Right lobe of liver (tissue), 4 donors: ENCODE results near the gene DDX60.

Experiments
- POLR2A ChIP-seq: fragments of 450-650 bp; IDR thresholded peaks from one replicate; pipeline ENCODE4 v1.6.1; 2017; ENCODE audit warnings: antibody characterized with exemption, mild to moderate bottlenecking
- TF ChIP-seq, protein P1 (sequence below), 4 donors: fragments of 200-600 bp in 3 of 4; fragments of 450-650 bp in 1 of 4; IDR thresholded peaks; one replicate each; pipeline versions ENCODE4 v1.5.1 to v1.8.0; 2016 to 2022; ENCODE audit warnings: antibody characterized with exemption in 4 of 4, mild to moderate bottlenecking in 2 of 4
- donor health status: DM: no; HTN: no; CAD: no.
- donor health status: DM: no; HTN: no; CAD: no.
- donor health status: DM: no; HTN: yes; CAD: no.

DNA sequence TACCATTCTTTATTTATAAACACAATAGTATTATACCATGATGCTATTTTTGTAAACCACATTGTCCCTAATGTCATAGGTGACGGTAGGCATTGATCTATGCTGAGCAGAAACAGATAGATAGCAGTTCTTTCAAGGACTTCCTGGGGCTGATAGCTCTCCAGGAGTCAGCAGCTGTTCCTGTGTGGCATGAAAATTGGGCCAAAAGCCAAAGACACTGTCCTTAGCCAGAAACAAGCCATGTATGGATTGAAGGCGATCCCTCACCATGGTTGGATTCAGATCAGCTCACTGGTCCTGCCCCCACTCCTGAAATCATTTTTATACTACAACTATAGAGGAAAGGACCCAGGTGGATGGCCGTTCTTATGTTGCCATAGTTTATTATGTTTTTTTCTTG, 53.6 kb downstream of the DDX60 start:
- no peak for TF ChIP-seq POLR2A
- TF ChIP-seq, protein P1, sequence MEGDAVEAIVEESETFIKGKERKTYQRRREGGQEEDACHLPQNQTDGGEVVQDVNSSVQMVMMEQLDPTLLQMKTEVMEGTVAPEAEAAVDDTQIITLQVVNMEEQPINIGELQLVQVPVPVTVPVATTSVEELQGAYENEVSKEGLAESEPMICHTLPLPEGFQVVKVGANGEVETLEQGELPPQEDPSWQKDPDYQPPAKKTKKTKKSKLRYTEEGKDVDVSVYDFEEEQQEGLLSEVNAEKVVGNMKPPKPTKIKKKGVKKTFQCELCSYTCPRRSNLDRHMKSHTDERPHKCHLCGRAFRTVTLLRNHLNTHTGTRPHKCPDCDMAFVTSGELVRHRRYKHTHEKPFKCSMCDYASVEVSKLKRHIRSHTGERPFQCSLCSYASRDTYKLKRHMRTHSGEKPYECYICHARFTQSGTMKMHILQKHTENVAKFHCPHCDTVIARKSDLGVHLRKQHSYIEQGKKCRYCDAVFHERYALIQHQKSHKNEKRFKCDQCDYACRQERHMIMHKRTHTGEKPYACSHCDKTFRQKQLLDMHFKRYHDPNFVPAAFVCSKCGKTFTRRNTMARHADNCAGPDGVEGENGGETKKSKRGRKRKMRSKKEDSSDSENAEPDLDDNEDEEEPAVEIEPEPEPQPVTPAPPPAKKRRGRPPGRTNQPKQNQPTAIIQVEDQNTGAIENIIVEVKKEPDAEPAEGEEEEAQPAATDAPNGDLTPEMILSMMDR (IDR thresholded peaks at IDR 0.05), result no peak
